Hematopoietic multipotent progenitor cell treated with erythropoietin and hydrocortisone succinate and interleukin-3 and kit ligand, for 4 days (in vitro differentiated cells): Measurements from ENCODE around the gene ZNF254.
"Not testable (repeated sequence)": the region's sequence is repeated elsewhere in the genome, so short reads cannot be mapped to it uniquely, and the experiment has no call there.

ENCODE experiments used
- DNase-seq: peaks from one replicate; pipeline ENCODE4 v3.0.0-alpha.2; 2015

ZNF254 gene

GRCh38 chr19:24086974-24087595 is at the start of gene ZNF254:
Gene ZNF254, plus strand, starts transcription at chr19:24087187. Its CDS starts 121 bp downstream, at chr19:24087308.
- DNase-seq: peak; percentile 99

GRCh38 chr19:24040621-24041020 is 46.4 kb upstream of the ZNF254 start:
- peak; percentile 22 for DNase-seq

GRCh38 chr19:24041326-24041725 is 45.7 kb upstream of the ZNF254 start:
- DNase-seq: not testable (repeated sequence)

- DNase-seq: no peak
Measured at GRCh38 chr19:24046550-24046949, 40.4 kb upstream of the ZNF254 start.

- no peak for DNase-seq
Measured at GRCh38 chr19:24048261-24048660, 38.7 kb upstream of the ZNF254 start.

- no peak for DNase-seq
Measured at GRCh38 chr19:24049537-24049936, 37.5 kb upstream of the ZNF254 start.

- DNase-seq: no peak
Measured at GRCh38 chr19:24051516-24051915, 35.5 kb upstream of the ZNF254 start.

- DNase-seq: no peak
Measured at GRCh38 chr19:24052811-24053210, 34.2 kb upstream of the ZNF254 start.

- no peak for DNase-seq
Measured at GRCh38 chr19:24053601-24054000, 33.4 kb upstream of the ZNF254 start.

GRCh38 chr19:24054044-24054935 is 32.7 kb upstream of the ZNF254 start:
- no peak for DNase-seq

GRCh38 chr19:24055548-24055947 is 31.4 kb upstream of the ZNF254 start:
- no peak for DNase-seq

- DNase-seq: no peak
Measured at GRCh38 chr19:24057144-24057543, 29.8 kb upstream of the ZNF254 start.

- no peak for DNase-seq
Measured at GRCh38 chr19:24059563-24060295, 27.3 kb upstream of the ZNF254 start.

GRCh38 chr19:24060687-24061356 is 26.2 kb upstream of the ZNF254 start:
- no peak for DNase-seq

- DNase-seq: no peak
Measured at GRCh38 chr19:24062190-24062589, 24.8 kb upstream of the ZNF254 start.

GRCh38 chr19:24063295-24063694 is 23.7 kb upstream of the ZNF254 start:
- DNase-seq: no peak

GRCh38 chr19:24064175-24064574 is 22.8 kb upstream of the ZNF254 start:
- no peak for DNase-seq

GRCh38 chr19:24065243-24065642 is 21.7 kb upstream of the ZNF254 start:
- no peak for DNase-seq

- no peak for DNase-seq
Measured at GRCh38 chr19:24065865-24066604, 21.0 kb upstream of the ZNF254 start.

- DNase-seq: no peak
Measured at GRCh38 chr19:24069905-24070657, 16.9 kb upstream of the ZNF254 start.

GRCh38 chr19:24071078-24071477 is 15.9 kb upstream of the ZNF254 start:
- DNase-seq: no peak
